GM18951 (cell line): Measurements from ENCODE around the gene P2RY6.

ENCODE experiments used
- POLR2A ChIP-seq: IDR thresholded peaks from 4 replicates; pipeline ENCODE4 v1.6.1; 2011; ENCODE audit warnings: mild to moderate bottlenecking; ENCODE audit not compliant: insufficient read length, insufficient read depth; ENCODE audit errors: extremely low read depth
- in situ Hi-C: fragments of 300-500 bp; cut with MboI; formaldehyde crosslinking; loops from one replicate; pipeline ENCODE4 v1.12.0; 2022; ENCODE audit warnings: low sequenced_read_pairs, mixed read lengths, inconsistent platforms; ENCODE audit not compliant: unreplicated experiment

The P2RY6 gene

GRCh38 chr11:73259406-73260126 lies 12.6 kb upstream of the P2RY6 start:
- in situ Hi-C loops = no loop called here
- TF ChIP-seq POLR2A = no peak

DNA sequence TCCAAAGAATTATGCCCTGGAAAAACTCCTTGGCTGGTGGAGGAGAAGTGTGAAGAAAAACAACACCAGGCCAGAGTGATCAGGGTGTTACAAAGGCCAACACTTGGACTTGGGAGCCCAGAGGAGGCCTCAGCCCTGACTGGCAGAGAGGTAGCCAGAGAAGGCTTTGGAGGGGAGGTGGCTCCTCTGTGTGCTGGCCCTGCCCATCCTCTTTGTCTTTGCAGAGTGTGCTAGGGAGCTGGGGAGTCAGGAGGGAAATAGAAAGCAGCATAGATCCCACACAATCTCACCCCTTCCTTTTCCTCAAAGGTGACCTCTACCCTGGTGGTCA lies 12.0 kb upstream of the P2RY6 start:
- in situ Hi-C loops = no loop called here
- no peak for TF ChIP-seq POLR2A

DNA sequence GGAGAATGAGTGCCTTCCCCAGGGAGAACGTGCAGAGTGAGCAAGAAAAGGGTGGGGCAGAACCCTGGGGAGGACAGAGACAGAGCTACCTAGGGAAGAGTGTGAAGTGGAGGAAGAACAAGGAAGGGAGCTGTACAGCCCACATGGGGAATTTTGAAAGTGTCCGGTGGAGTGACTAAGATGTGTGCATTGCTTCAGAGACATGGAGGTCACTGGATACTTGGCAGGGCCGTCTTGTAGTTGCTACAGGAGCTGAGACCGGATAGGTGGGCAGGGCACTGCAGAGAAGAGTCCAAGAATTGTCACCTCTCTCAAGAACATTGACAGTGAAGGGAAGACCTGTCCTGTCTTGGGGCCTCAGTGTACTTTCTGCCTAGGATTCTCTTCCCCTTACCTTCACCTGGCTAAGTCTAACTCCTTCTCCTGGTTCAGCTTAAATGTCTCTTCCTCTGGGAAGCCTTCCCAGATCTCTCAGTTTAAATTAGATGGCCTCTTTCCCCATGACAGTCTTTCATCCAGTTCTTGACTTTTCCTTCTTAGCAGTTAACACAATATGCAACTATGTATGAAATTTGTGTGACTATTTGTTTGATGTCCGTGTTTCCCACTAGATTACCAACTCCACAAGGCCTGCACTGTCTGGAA lies 9.2 kb upstream of the P2RY6 start:
- no peak for TF ChIP-seq POLR2A
- in situ Hi-C loops = no loop called here

- in situ Hi-C loops = no loop called here
- TF ChIP-seq POLR2A = no peak
Measured at GRCh38 chr11:73263640-73264039, 8.5 kb upstream of the P2RY6 start.

GRCh38 chr11:73265278-73265810 lies 6.8 kb upstream of the P2RY6 start:
- in situ Hi-C loops = no loop called here
- TF ChIP-seq POLR2A = no peak

DNA sequence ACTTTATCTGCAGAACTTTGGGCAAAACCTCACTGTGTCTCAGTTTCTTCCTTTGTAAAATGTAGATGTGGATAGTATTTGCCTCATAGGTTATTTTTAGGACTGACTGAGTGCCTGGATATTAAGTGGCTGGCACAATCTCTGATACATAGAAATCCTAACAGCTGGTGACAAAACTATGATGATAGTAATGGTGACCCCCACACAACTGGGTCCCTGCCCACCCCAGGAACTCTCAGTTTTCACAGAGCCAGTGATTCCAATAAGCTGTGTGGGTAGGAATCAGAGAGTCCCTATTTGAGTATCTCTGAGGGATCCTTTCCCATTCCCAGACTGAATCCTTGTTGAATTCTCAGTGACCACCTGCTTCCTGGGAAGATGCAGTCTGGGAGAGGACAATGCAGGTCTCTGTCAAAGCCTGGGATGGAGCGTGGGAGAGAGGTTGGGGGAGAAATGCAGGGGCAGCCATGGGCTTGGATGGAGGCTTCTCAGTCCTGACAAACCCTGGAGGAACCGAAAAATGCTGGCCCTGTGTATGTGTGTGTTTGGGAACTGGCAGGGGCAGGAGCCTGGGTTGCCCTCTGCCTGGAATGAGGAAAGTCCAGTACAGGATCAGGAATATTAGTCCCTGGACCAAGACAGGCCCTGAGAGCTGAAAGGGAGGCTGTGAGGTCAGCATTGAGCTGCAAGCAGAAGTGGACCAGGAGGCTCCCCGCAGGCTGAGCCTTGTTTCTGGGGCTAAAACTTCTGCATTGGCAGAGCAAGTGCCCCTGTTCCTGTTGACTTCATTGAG lies 6.1 kb upstream of the P2RY6 start:
- TF ChIP-seq POLR2A = no peak
- in situ Hi-C loops = no loop called here

DNA sequence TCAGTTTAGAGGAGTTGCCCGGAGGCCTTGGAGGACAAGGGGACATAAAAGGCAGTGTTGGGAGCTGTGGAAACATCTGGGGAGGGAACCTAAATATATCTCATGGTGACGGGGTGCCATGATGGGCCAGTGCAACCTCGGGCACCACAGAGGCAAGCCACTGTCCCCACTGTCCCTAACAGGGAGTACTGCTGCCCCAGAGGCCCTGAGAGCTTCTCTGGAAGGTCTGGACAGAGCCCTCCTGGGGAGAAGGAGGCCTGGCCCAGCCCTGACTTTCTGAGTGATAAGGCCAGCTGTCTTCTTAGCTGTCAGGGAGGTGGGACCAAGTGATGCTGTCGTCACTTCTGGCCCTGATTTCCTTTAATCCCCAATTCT lies 5.5 kb upstream of the P2RY6 start:
- in situ Hi-C loops = no loop called here
- TF ChIP-seq POLR2A = no peak

DNA sequence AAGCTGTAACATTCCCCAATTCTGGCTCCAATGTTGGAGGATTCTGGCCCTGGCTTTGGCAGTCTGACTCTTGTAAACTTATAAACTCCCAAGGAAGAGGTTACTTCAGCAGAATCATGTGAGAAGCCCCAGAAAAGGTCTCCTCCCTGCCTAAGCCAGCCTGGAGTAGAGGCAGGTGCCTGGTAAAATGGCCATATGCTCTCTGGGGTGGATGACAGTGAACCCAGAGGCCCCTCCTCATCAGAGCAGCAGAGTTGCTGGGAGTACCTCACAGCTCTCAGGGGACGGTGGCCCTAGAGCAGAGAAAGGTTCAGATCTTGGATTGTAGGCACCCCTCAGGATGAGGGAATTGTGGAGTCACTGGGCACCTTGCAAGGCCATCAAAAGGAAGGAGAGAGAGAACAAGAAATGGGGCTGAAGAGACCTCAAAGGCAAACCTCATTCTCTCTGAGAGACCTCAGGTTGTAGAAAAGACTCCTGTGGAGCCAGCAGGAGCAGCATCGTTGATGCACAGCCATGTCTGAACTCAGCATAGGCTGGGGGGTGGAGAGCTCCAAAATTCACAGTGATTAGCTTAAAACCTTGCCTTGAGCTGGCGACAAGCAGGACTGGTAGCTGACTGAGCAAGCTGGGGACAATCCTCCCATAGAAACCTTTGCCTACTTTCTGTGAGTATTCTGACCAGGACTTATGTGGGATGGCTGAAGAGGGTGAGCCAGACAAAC lies 4.9 kb upstream of the P2RY6 start:
- in situ Hi-C loops = no loop called here
- no peak for TF ChIP-seq POLR2A

DNA sequence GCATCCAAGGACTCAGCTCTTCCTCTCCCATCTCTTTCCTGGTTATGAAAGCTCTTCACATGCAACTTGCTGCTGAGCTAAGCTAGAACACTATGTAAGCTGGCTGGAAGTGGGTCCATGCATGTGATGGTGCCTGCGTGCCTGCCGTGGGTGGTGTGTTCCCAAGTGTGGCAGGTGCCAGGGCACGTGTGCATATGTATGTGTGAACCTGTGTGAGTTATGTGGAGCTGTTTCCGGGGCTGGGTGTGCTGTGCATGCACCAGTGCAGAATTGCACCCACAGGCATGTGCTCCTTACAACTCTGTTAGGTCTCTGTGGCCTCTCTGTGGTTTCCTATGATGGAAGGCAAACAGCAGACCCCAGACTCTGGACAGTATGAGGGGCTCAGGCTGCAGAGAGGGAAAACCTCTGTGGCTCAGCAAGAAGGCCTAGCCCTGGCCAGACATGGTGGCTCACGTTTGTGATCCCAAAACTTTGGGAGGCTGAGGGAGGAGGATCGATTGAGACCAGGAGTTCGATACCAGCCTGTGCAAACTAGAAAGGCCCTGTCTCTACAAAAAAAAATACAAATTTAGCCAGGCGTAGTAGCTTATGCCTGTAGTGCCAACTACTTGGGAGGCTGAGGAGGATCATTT lies 4.1 kb upstream of the P2RY6 start:
- TF ChIP-seq POLR2A = no peak
- in situ Hi-C loops = no loop called here

- no peak for TF ChIP-seq POLR2A
- in situ Hi-C loops = no loop called here
Measured at GRCh38 chr11:73268671-73269271, 3.4 kb upstream of the P2RY6 start.

GRCh38 chr11:73269459-73270015 lies 2.6 kb upstream of the P2RY6 start:
- TF ChIP-seq POLR2A = no peak
- in situ Hi-C loops = no loop called here
